Naive thymus-derived CD8-positive, alpha-beta T cell (primary cell): ENCODE results near the gene PCSK4. TPM values are rescaled to one million over a fixed set of nuclear protein-coding genes. Genes with fewer than 3 reads are reported as not detected.
"Not testable (repeated sequence)": the region's sequence is repeated elsewhere in the genome, so short reads cannot be mapped to it uniquely, and the experiment has no call there.

Experiments
- ATAC-seq, 2 donors: fragments of 150-1000 bp; cut with Tn5 transposase in 1 of 2; sonication (Bioruptor Pico), chemical (Tn5 transposase) in 1 of 2; 1 replicate in 1 of 2; 2 replicates in 1 of 2; pipeline ENCODE4 v1.10.0; 2021; ENCODE audit warnings: mild to moderate bottlenecking in 2 of 2, moderate library complexity in 2 of 2
- POLR2A ChIA-PET: fragments of 350-600 bp; sonication (Branson Sonifier 250); formaldehyde crosslinking; loops from one replicate; lab custom pipeline; 2021; ENCODE audit warnings: antibody characterized with exemption; lab: Charles Lee
- DNase-seq, 10 donors: peaks; one replicate each; pipeline versions ENCODE4 v3.0.0 to v3.0.0-alpha.2; 2020 to 2022
- H3K27ac Mint-ChIP-seq, 10 donors: one replicate each; pipeline ENCODE4 v1.8.0; 2020 to 2022; ENCODE audit warnings: mild to moderate bottlenecking in 10 of 10, mixed read lengths in 10 of 10, moderate library complexity in 4 of 10, inconsistent platforms in 1 of 10
- H3K27me3 Mint-ChIP-seq, 5 donors: one replicate each; pipeline ENCODE4 v1.8.0; 2021 to 2022; ENCODE audit warnings: mixed read lengths in 5 of 5
- H3K36me3 Mint-ChIP-seq, 3 donors: one replicate each; pipeline ENCODE4 v1.8.0; 2020 to 2022; ENCODE audit warnings: mixed read lengths in 3 of 3, mild to moderate bottlenecking in 2 of 3, inconsistent platforms in 1 of 3
- H3K4me1 Mint-ChIP-seq, 4 donors: one replicate each; pipeline ENCODE4 v1.8.0; 2021 to 2022; ENCODE audit warnings: mixed read lengths in 4 of 4
- H3K4me3 Mint-ChIP-seq, 10 donors: one replicate each; pipeline ENCODE4 v1.8.0; 2020 to 2022; ENCODE audit warnings: mild to moderate bottlenecking in 10 of 10, mixed read lengths in 10 of 10, moderate library complexity in 6 of 10, inconsistent platforms in 1 of 10
- H3K9me3 Mint-ChIP-seq, 9 donors: one replicate each; pipeline ENCODE4 v1.8.0; 2020 to 2022; ENCODE audit warnings: mixed read lengths in 9 of 9, mild to moderate bottlenecking in 3 of 9, inconsistent platforms in 1 of 9, moderate library complexity in 1 of 9
- polyA plus RNA-seq, 3 donors: library from polyadenylated mRNA; unstranded; fragments of 300-500 nt; fragmentation: Illumina TruSeq; gene quantifications; one replicate each; pipeline ENCODE4 v1.2.3, GENCODE V29; 2021
- total RNA-seq, 8 experiments: library from RNA in 2 of 8; stranded (reverse) in 2 of 8; gene quantifications; one replicate each; pipeline ENCODE4 v1.2.3 and lab custom pipeline; 2021 to 2026

The PCSK4 gene
- total and polyA plus RNA-seq, 5 experiments from 2014 or later, result 0.35 to 12.0 (median 1.3) TPM

GRCh38 chr19:1501200-1501595 is 11.0 kb upstream of the PCSK4 start:
- POLR2A ChIA-PET, result no interaction called here
- Mint-ChIP-seq H3K4me3 (no peak overlapping the region), H3K27me3 (peaks cover 0 to 15% (median 2%) of the 10 kb centered on the region in 5 donors), H3K36me3 (peaks cover 0 to 2% (median 0%) of the 10 kb centered on the region in 3 donors), H3K4me1 (peaks cover 3 to 12% (median 5%) of the 10 kb centered on the region in 4 donors), H3K27ac (peak overlapping the region in 1 of 10 donors; percentile 22), H3K9me3 (no peaks in the 10 kb centered on the region)
- no peak for ATAC-seq
- no peak for DNase-seq

GRCh38 chr19:1499231-1499630 is 9.1 kb upstream of the PCSK4 start:
- POLR2A ChIA-PET, H3K27ac Mint-ChIP-seq, ATAC-seq, H3K36me3 Mint-ChIP-seq, H3K4me1 Mint-ChIP-seq, H3K4me3 Mint-ChIP-seq, DNase-seq, H3K9me3 Mint-ChIP-seq, H3K27me3 Mint-ChIP-seq: not testable (repeated sequence)

GRCh38 chr19:1497578-1498235 is 7.6 kb upstream of the PCSK4 start:
- Mint-ChIP-seq H3K27me3 (peaks cover 0 to 4% (median 0%) of the 10 kb centered on the region in 5 donors), H3K4me1 (peaks cover 0 to 2% (median under 1%) of the 10 kb centered on the region in 4 donors), H3K27ac (no peak overlapping the region), H3K9me3 (no peaks in the 10 kb centered on the region), H3K36me3 (no peaks in the 10 kb centered on the region), H3K4me3 (no peak overlapping the region)
- DNase-seq (no peak), ATAC-seq (no peak)
- POLR2A ChIA-PET, result no interaction called here

DNA sequence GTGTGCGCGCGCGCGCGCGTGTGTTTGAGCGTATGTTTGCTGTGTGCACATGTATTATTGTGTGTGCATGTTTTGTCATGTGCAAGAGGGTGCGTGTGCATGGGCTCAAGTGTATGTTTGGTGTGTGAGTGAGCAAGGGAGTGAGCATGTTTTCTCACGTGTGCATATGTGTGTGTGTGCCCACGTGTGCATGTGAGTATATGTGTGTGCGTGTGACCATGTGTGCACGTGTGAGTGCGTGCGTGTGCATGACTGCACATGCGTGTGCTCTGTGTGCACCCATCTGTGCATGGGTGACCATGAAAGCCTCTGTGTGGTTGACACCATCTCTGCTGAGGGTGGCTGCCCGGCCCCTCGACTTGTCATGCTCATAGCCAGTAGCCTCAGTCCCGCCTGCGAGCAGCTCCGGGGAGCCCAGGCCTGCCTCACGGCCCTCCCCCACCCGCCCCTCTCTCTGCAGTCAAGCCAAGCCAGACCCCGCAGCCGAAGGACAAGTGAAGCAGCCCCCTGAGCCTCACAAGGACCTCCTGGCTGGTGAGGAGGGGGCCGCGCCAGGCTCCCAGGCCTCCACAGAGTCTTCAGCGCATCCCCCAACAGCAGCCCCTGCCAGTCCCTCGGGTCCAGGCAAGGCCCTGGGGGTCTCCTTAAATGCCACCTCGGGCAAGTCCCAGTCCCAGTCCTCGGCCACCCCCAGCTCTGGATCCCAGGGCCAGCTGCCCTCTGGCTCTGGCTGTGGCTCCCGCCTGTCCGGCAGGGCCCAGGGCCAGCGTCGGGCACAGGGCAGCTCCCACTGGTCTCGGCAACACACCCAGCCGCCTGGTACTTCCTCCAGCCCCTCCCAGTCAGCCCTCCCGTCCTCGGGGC is 6.8 kb upstream of the PCSK4 start:
- no peak overlapping the region for H3K27ac Mint-ChIP-seq
- H3K4me1 Mint-ChIP-seq, result peaks cover 0 to 3% (median 2%) of the 10 kb centered on the region in 4 donors
- no peak overlapping the region for H3K4me3 Mint-ChIP-seq

GRCh38 chr19:1495799-1496713 is 5.9 kb upstream of the PCSK4 start:
- peaks cover 0 to 2% (median 0%) of the 10 kb centered on the region in 5 donors for H3K27me3 Mint-ChIP-seq
- H3K36me3 Mint-ChIP-seq, result no peaks in the 10 kb centered on the region
- no peak for ATAC-seq

More for the DNA sequence above, 6.8 kb upstream of the PCSK4 start:
- ATAC-seq (no peak), DNase-seq (peak in 1 of 10 donors; percentile 45)
- Mint-ChIP-seq H3K27me3 (peaks cover 0 to 2% (median 0%) of the 10 kb centered on the region in 5 donors), H3K36me3 (no peaks in the 10 kb centered on the region), H3K9me3 (no peaks in the 10 kb centered on the region)
- POLR2A ChIA-PET, result no interaction called here

DNA sequence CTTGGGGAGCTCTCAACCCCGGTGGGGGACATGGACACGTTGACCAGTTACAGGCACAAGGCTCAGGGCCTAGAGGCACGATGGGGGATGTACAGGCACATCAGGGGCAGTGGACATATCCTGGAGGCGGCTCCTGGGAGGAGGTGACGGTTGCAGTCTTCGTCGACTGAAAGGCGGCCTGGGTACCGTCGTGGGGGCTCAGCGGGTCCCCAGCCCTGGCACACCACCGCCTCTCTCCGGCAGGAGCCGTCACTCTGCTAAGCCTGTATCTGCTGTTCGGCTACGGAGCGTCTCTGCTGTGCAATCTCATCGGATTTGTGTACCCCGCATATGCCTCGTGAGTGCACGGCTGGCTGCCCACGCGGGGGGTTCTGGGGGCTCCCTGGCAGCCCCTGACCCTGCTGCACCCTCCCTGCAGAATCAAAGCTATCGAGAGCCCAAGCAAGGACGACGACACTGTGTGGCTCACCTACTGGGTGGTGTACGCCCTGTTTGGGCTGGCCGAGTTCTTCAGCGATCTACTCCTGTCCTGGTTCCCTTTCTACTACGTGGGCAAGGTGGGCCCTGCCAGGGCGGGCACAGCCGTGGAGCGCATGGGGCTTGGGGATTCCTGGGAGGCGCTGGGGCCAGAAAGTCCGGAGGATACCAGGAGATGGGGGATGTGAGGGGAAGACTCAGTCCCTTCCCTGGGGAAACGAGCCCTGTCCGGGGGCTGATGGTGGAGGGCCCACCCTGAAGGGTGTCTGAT is 5.1 kb upstream of the PCSK4 start:
- H3K4me3 Mint-ChIP-seq, result no peak overlapping the region
- H3K36me3 Mint-ChIP-seq, result no peaks in the 10 kb centered on the region
- POLR2A ChIA-PET, result no interaction called here
- peak overlapping the region in 1 of 10 donors; percentile 17 for H3K27ac Mint-ChIP-seq
- no peaks in the 10 kb centered on the region for H3K9me3 Mint-ChIP-seq
- peaks cover 7 to 14% (median 8%) of the 10 kb centered on the region in 4 donors for H3K4me1 Mint-ChIP-seq
- DNase-seq, result no peak
- H3K27me3 Mint-ChIP-seq, result peaks cover 0 to 2% (median 0%) of the 10 kb centered on the region in 5 donors
- no peak for ATAC-seq

More at GRCh38 chr19:1495799-1496713, 5.9 kb upstream of the PCSK4 start:
- H3K9me3 Mint-ChIP-seq, result no peaks in the 10 kb centered on the region
- no peak overlapping the region for H3K4me3 Mint-ChIP-seq
- no peak overlapping the region for H3K27ac Mint-ChIP-seq
- peak in 1 of 10 donors; percentile 49 for DNase-seq
- peaks cover 4 to 8% (median 5%) of the 10 kb centered on the region in 4 donors for H3K4me1 Mint-ChIP-seq
- POLR2A ChIA-PET, result no interaction called here

DNA sequence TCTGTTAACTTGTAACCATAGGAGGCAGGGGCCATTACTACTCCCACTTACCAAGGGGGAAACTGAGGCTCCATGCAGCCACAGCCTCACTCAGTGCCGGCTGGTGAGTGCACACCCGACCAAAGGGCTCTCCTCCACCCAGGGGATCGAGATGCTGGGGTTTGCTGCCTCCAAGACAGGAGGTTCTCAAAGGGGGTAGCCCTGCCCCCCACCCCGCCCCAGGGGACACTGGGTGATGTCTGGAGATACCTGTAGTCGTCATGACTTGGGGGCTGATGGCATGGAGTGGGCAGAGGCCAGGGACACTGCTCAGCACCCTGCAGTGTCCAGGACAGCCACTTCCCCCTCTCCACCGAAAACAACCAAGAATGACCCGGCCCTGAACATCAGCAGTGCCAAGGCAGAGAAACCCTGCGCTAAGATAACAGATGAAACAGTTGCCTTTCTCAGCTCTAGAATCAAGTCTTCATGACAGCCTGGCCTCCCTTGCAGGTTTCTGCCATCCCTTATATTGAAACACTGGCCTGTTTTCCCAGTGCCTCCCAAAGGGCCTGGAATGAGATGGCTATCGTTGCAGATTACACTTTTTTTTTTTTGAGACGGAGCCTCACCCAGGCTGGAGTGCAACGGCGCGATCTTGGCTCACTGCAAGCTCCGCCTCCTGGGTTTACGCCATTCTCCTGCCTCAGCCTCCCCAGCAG is 4.1 kb upstream of the PCSK4 start:
- ATAC-seq, result no peak
- DNase-seq, result peak in 1 of 10 donors; percentile 53
- H3K36me3 Mint-ChIP-seq, result no peaks in the 10 kb centered on the region
- POLR2A ChIA-PET, result no interaction called here
- peaks cover 10 to 20% (median 14%) of the 10 kb centered on the region in 4 donors for H3K4me1 Mint-ChIP-seq
- H3K27ac Mint-ChIP-seq, result no peak overlapping the region
- no peaks in the 10 kb centered on the region for H3K9me3 Mint-ChIP-seq
- no peak overlapping the region for H3K4me3 Mint-ChIP-seq
- peaks cover 0 to 2% (median 0%) of the 10 kb centered on the region in 5 donors for H3K27me3 Mint-ChIP-seq

DNA sequence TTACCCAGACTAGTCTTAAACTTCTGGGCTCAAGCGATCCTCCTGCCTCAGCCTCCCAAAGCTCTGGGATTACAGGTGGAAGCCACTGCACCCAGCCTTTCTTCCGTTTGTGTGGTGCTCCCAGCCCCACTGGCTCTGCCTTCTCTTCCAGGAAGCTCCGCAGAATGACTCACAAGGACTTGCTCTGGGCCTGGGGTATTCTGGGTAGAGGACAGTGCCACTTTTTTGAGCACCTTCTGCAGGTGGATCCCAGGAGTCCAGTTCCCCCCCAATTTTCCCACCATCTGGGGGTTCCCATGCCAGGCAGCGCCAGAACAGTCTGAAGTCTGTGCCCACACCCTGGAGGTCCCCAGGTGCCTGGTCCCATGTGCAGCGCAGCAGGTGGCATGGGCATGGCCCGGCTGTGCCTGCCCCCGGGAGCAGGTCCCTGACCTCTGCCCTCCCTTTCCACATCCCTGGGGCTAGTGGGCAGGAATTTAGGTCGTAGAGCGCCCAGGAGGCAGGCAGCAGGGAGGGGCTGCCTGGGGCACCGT is 2.4 kb upstream of the PCSK4 start:
- POLR2A ChIA-PET, result no interaction called here

DNA sequence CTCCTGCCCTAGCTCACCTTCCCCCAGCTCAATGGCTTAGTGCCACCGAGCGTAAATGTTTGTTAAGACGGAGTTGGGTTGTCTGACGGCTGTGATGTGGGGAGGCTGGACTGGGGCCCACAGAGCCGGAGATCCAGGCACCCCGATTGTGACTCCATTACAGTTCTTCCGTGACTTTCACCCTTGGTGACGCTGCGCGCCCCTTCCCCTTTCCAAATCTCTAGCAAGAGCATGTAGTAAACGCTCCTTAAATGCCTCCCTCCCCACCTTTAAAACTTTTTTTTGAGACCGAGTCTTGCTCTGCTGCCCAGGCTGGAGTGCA is 1.7 kb upstream of the PCSK4 start:
- peaks cover 11 to 22% (median 15%) of the 10 kb centered on the region in 4 donors for H3K4me1 Mint-ChIP-seq
- no peak for DNase-seq
- no peaks in the 10 kb centered on the region for H3K36me3 Mint-ChIP-seq
- H3K4me3 Mint-ChIP-seq, result peak overlapping the region; percentile 72 to 86 (median 80)
- no peaks in the 10 kb centered on the region for H3K9me3 Mint-ChIP-seq
- H3K27ac Mint-ChIP-seq, result peak overlapping the region in 4 of 10 donors; percentile 32 to 83 (median 44)
- no peak for ATAC-seq
- POLR2A ChIA-PET, result interaction anchor here (0.6 to 2.2 kb wide), 6 partner anchors 12 to 413 kb away, joined by 3 to 14 read pairs (median 6); partner anchors contain the start of genes C19orf25 and CIRBP
- H3K27me3 Mint-ChIP-seq, result peaks cover 0 to 2% (median 0%) of the 10 kb centered on the region in 5 donors

More for the DNA sequence above, 2.4 kb upstream of the PCSK4 start:
- H3K27me3 Mint-ChIP-seq, result peaks cover 0 to 2% (median 0%) of the 10 kb centered on the region in 5 donors
- H3K9me3 Mint-ChIP-seq, result no peaks in the 10 kb centered on the region
- DNase-seq, result no peak
- H3K4me3 Mint-ChIP-seq, result peak overlapping the region in 7 of 10 donors; percentile 28 to 85 (median 77)
- ATAC-seq, result no peak
- peaks cover 11 to 22% (median 15%) of the 10 kb centered on the region in 4 donors for H3K4me1 Mint-ChIP-seq
- no peaks in the 10 kb centered on the region for H3K36me3 Mint-ChIP-seq
- H3K27ac Mint-ChIP-seq, result no peak overlapping the region

DNA sequence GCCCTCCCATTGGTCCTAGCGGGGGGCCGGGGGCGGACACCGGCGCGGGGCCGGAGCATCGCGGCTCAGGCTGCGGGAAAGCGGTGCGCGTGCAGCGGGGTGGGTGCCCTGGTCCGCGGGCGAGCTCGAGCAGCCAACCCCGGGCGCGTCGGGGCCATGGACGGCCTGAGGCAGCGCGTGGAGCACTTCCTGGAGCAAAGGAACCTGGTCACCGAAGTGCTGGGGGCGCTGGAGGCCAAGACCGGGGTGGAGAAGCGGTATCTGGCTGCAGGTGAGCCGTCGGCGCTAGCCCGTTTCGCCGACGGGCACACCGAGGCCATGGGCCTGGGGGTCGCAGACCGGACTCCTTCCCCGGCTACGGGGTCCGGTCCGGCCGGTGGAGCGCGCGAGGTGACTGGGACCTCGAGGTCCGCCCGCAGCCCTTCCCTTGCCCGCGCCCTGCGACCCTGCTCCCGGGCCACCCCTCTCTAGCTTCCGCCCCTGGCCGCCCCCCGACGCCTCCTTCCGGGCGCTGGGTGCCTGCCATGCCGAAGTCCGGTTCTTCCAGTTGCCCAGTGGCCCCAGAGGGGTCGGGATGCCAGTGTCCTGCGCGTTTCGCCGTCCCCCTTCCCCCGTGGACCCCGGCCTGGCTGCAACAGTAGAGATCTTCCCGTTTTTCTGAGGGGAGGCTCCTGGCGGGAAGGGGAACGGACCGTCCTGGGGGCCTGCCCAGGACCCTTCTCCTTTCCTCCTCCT is 1.1 kb upstream of the PCSK4 start, which contains the start of gene REEP6:
Gene REEP6, plus strand, starts transcription at position 68 of the 735 bp plus-strand sequence. Its CDS starts 89 bp downstream, at position 157.
- Mint-ChIP-seq H3K27me3 (no peaks in the 10 kb centered on the region), H3K36me3 (no peaks in the 10 kb centered on the region), H3K27ac (peak within 1 kb of the TSS in 9 of 10 donors; percentile 80 to 97 (median 90)), H3K4me3 (peak within 1 kb of the TSS; percentile 85 to 93 (median 88)), H3K4me1 (peaks cover 8 to 22% (median 15%) of the 10 kb centered on the region in 4 donors), H3K9me3 (no peaks in the 10 kb centered on the region)
- no peak for ATAC-seq
- POLR2A ChIA-PET, result interaction anchor here (0.5 to 2.2 kb wide), 19 partner anchors 9 to 1691 kb away, joined by 3 to 14 read pairs (median 3); partner anchors contain the start of genes C19orf25, CIRBP and NDUFS7
- no peak for DNase-seq
